ENCODE measurements around the gene ZNF106. TPM values are rescaled to one million over a fixed set of nuclear protein-coding genes. Genes with fewer than 3 reads are reported as not detected.

Gene ZNF106
- total RNA-seq, 4 donors from 2014 or later = 340 to 487 (median 414) TPM

DNA sequence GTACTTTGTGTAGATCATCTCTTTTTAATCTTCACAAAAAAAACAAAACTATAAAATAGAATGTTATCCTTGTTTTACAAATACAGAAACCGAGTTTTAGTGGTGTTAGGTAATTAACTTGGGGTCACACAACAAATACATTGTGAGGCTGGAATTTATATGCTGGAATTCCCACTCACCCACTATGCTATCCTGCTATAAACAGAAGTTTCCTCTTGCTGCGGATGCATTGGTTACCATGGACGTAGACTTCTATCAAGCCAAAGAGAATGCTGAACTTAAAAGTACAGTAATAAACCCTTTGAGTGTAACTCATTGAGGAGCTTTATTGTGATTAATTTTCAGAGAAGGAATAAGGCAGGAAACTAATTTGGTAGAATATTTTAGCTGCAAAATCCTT, 13.7 kb upstream of the ZNF106 start:
- no peaks in the 10 kb centered on the region for H3K27me3 ChIP-seq
- TF ChIP-seq, protein P1, sequence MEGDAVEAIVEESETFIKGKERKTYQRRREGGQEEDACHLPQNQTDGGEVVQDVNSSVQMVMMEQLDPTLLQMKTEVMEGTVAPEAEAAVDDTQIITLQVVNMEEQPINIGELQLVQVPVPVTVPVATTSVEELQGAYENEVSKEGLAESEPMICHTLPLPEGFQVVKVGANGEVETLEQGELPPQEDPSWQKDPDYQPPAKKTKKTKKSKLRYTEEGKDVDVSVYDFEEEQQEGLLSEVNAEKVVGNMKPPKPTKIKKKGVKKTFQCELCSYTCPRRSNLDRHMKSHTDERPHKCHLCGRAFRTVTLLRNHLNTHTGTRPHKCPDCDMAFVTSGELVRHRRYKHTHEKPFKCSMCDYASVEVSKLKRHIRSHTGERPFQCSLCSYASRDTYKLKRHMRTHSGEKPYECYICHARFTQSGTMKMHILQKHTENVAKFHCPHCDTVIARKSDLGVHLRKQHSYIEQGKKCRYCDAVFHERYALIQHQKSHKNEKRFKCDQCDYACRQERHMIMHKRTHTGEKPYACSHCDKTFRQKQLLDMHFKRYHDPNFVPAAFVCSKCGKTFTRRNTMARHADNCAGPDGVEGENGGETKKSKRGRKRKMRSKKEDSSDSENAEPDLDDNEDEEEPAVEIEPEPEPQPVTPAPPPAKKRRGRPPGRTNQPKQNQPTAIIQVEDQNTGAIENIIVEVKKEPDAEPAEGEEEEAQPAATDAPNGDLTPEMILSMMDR (IDR thresholded peaks at IDR 0.05 in 4 of 5, conservative IDR thresholded peaks at IDR 0.05 in 1 of 5) = no peak
- TF ChIP-seq POLR2A (IDR thresholded peaks at IDR 0.05) = no peak
- H3K27ac ChIP-seq = no peak overlapping the region
- ATAC-seq (no peak), DNase-seq (no peak)
- no peak overlapping the region for H3K4me3 ChIP-seq
- no peaks in the 10 kb centered on the region for H3K36me3 ChIP-seq
- intact Hi-C loops (cut with DNase I; ENCODE audit: low total_unique reads) (no loop called here), in situ Hi-C loops (cut with MboI; ENCODE audit: low sequenced_read_pairs in 4 of 4) (no loop called here)
- H3K9me3 ChIP-seq = no peaks in the 10 kb centered on the region
- peaks cover 27 to 44% of the 10 kb centered on the region in 2 donors for H3K4me1 ChIP-seq

DNA sequence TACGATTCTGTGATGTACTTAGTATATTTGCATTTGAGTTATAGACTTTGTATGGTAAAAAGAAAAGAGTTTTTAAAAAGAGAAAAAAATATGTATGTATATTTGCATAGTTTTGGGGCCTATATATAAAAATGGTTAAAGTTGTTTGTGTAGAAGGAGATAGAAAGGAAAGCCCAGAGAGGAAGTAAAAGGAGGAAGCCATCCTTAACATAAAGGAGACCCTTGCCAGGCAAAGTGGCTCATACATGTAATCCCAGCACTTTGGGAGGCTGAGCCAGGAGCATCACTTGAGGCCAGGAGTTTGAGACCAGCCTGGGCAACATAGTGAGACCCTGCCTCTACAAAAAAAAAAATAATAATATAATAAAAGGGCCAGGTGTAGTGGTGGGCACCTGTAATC, 12.9 kb upstream of the ZNF106 start:
- ATAC-seq (no peak), DNase-seq (no peak)
- in situ Hi-C loops (cut with MboI; ENCODE audit: low sequenced_read_pairs in 4 of 4) = no loop called here
- intact Hi-C loops (cut with DNase I; ENCODE audit: low total_unique reads) = no loop called here
- Histone ChIP-seq H3K9me3 (no peaks in the 10 kb centered on the region), H3K27me3 (no peaks in the 10 kb centered on the region), H3K4me1 (peaks cover 33 to 50% of the 10 kb centered on the region in 2 donors), H3K4me3 (no peak overlapping the region), H3K36me3 (no peaks in the 10 kb centered on the region), H3K27ac (no peak overlapping the region)
- TF ChIP-seq, protein P1 (IDR thresholded peaks at IDR 0.05 in 4 of 5, conservative IDR thresholded peaks at IDR 0.05 in 1 of 5) = no peak
- TF ChIP-seq POLR2A (IDR thresholded peaks at IDR 0.05) = no peak

DNA sequence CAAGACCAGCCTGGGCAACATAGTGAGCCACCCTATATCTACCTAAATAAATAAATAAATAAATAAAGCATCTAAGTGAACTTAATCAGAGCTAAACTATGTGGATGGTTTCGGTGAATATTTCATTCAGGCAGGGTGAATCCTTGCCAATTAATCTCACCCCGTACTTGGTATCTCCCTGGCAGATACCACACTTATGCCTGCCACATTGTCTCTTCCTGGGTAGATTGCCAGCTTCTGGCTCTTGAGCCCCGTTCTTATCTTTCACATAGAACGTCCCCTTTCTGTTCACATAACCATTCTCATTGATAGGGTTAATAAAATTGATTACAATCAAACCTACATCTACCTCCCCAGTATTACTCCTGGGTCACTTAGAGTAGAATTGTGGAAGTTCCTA, 11.5 kb upstream of the ZNF106 start:
- ATAC-seq (no peak), DNase-seq (no peak)
- Histone ChIP-seq H3K36me3 (no peaks in the 10 kb centered on the region), H3K4me3 (no peak overlapping the region), H3K4me1 (peaks cover 32 to 43% of the 10 kb centered on the region in 2 donors), H3K27ac (no peak overlapping the region), H3K27me3 (no peaks in the 10 kb centered on the region), H3K9me3 (no peaks in the 10 kb centered on the region)
- in situ Hi-C loops (cut with MboI; ENCODE audit: low sequenced_read_pairs in 4 of 4) = no loop called here
- intact Hi-C loops (cut with DNase I; ENCODE audit: low total_unique reads) = no loop called here
- no peak for TF ChIP-seq POLR2A (IDR thresholded peaks at IDR 0.05)
- TF ChIP-seq, protein P1 (IDR thresholded peaks at IDR 0.05 in 4 of 5, conservative IDR thresholded peaks at IDR 0.05 in 1 of 5) = no peak

DNA sequence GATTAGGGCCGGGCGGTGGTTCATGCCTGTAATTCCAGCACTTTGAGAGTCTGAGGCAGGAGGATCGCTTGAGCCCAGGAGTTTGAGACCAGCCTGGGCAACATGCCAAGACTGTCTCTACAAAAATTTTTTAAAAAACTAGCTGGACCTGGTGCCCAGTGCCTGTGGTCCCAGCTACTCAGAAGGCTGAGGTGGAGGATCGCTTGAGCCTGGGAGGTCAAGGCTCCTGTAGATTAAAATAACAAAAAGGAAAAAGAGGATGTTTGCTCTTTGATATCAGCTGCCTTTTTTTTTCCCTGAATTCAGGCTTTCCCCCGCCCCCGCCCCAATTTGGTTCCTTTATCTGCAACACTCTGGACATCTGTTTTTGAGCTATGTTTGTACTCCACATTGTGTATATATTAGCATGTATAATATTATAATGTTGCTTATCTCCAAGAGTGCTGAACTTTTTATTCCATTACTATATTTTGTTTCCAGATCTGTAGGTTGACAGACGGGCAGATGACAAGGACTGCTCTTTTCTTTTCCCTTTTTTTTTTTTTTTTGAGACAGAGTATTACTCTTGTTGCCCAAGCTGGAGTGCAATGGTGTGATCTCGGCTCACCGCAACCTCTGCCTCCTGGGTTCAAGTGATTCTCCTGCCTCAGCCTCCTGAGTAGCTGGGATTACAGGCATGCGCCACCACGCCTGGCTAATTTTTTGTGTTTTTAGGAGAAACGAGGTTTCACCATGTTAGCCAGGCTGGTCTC, 9.1 kb upstream of the ZNF106 start:
- no peak for DNase-seq
- intact Hi-C loops (cut with DNase I; ENCODE audit: low total_unique reads) (loop anchor here (5.0 kb wide), 2 partner anchors 47 to 77 kb away; partner anchors contain the start of genes HAUS2, LRRC57 and STARD9), in situ Hi-C loops (cut with MboI; ENCODE audit: low sequenced_read_pairs in 4 of 4) (no loop called here)
- no peaks in the 10 kb centered on the region for H3K27me3 ChIP-seq
- no peak overlapping the region for H3K4me3 ChIP-seq
- H3K4me1 ChIP-seq = peaks cover 38 to 53% of the 10 kb centered on the region in 2 donors
- no peak for ATAC-seq
- no peaks in the 10 kb centered on the region for H3K36me3 ChIP-seq
- no peak for TF ChIP-seq POLR2A (IDR thresholded peaks at IDR 0.05)
- TF ChIP-seq, protein P1 (IDR thresholded peaks at IDR 0.05 in 4 of 5, conservative IDR thresholded peaks at IDR 0.05 in 1 of 5) = no peak
- H3K9me3 ChIP-seq = no peaks in the 10 kb centered on the region
- H3K27ac ChIP-seq = peak overlapping the region; percentile 73 to 87 (median 78)
